UCSD-AML1 (cell line): ENCODE results near the gene MORN1.

Source experiments
- DNase-seq: peaks from one replicate; lab custom pipeline; 2025; ENCODE audit not compliant: unreplicated experiment; lab: John Stamatoyannopoulos, UW

Gene MORN1

GRCh38 chr1:2324553-2325366 lies 66.6 kb downstream of the MORN1 start:
- no peak for DNase-seq

- no peak for DNase-seq
Measured at GRCh38 chr1:2323451-2323974, 67.8 kb downstream of the MORN1 start.

DNA sequence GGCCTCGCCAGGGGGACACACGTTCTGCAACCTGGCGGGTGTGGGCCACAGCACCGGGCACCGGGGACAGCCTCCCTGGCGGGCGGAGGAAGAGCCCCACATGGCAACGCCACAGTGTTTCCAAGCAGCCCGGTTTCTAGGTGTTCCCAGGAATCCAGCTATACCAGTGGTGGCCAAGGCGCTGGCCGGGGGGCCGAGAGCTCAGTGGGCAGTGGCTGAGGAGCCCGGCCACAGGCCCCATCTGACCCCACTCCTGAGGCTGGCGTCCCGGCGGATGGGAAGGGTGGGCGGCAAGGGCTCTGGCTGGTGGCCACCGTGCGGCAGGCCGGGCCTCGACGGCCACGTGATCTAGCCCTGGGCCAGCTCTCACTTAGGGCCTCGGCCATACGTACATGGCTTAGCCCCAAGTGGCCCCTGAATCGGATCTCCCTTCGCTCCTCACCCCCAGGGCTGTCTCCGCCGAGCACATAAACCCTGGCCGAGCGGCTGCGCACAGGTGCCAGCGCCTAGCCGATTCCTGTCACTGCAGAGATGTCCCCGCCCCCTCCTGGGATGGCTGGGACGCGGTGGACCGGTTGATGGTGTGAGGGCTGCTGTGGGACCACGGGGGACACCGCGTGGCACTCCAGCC lies 68.7 kb downstream of the MORN1 start:
- DNase-seq: no peak

GRCh38 chr1:2322065-2322571 lies 69.2 kb downstream of the MORN1 start:
- DNase-seq: no peak

DNA sequence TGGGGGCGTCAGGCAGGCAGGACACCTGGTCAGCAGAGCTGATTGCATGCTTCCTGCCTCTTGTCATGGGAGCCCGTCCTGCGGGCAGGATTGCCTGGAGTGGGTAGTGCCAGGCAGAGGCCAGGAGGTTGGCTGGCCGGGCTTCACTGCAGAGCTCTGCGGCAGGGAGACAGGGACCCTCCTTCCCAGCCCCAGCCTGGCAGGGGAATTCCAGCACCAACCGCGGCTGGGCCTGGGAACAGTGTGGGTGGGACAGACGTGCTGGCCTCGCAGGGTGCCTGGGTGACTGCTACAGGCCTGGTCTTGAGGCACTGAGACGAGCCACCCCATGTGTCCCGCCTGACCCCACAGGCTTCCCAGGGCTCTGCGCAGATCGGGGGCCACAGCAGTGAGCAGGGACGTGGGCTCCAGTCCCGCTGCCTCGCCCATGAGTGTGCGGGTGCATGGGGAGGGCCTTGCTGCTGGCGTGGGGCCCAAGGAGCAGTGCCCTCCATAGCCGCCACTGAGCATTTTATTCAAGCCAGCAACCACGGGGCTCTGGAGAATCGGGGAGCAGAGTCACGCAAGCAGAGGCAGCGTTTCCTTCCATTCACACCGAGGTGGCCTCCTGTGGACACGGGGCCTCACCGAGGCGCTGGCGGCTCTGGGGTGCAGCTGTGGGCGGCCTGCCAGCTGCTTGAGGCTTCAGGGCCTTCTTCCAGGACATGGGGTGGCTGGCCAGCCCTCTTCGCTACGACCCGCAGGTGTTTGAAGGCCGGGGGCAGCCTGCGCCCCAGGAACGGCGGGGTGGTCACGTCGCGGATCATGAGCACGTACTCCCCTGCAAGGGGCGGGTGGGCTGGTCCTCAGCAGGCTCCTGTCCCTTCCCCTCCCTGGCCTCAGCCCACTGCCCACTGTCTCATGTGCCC lies 70.3 kb downstream of the MORN1 start:
- DNase-seq: no peak

GRCh38 chr1:2320006-2320405 lies 71.3 kb downstream of the MORN1 start:
- DNase-seq: no peak

DNA sequence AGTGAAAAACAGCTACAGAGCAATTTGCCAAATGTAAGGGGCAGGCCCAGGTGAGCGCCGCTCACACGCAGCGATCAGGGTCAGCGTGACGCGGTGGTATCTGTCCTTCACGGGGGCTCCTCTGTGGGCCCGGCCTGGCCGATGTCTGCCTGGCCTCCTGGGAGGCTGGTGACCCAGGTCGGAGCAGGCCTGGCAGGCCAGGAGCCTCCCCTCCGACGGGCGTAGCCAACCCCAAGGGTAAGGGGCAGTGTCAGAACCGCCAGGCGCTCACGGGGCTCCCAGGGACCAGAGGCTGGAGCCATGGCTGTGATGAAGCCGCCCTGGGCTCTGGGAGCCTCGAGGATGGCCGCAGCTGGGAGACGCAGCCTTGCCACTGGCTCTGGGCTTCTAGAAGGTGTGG lies 72.1 kb downstream of the MORN1 start:
- no peak for DNase-seq

DNA sequence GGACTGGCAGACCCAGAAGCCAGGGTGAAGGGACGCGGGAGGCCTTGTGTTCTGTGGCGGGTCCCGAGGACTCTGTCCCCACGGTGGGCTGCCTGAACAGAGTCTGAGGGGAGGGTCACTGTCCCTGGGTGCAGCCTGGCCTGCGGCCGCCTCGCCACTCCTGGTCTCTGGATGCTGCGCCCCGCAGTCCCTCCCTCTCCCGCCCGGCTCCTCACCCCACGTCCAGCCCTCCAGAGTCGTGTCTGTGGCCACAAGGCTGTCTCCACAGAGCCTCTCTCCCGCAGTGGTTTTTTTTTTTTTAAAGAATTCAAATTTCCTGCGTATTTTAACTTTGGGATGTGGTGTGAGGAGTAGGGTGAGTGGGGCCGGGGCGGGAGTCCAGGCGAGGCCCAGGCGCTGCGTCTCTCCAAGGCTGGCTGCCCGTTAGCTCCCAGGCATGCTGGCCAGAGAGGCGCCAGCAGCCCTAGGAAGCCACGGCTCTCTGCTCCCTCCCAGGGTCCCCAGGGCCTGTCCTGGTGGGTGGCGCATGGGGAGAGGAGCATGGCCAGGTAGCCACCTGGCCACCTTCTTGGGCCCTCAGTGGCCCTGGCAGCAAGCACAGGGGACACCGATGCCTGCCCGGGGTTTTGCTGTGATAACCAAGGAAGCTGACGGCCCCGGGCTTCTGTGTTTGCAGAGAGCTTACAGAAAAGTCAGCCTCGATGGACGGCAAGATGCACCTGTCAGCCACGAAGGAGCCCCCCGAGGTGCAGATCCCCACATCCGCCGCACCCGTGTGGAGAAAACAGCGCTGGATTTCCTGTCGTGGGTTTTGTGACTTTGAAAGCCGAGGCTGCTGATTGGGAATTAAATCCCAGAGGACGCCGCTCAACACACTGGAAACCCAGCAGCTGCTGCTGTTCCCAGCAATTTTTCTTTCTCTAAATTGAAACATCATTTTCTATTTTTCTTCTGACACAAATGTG lies 72.8 kb downstream of the MORN1 start:
- DNase-seq: no peak

GRCh38 chr1:2317230-2318065 lies 73.9 kb downstream of the MORN1 start:
- DNase-seq: no peak

DNA sequence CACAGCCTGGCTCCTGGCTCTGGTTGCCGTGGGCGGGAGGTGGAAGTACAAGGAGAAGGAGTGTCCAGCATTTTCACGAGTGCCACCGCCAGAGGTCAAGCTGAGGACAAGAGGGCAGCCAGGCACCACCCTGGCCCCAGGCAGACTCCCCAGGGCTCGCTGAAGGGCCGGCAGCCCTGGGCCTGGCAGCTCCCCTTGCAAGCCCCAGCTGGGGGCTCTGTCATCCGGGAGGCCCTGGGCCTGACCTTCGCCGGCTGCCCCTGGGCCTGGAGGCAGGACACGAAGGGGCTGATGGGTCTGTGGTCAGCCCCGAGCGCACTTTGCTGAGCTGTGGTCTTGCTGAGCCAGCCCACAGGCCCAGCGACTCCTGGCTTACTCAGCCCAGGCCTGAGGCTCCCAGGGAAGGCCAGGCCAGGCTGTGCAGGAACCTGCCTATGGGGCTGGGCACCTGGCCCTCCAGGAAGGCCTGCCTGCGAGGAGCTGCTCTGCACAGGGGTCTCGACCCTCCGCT lies 74.8 kb downstream of the MORN1 start:
- DNase-seq: no peak

- DNase-seq: no peak
Measured at GRCh38 chr1:2315674-2316450, 75.5 kb downstream of the MORN1 start.

DNA sequence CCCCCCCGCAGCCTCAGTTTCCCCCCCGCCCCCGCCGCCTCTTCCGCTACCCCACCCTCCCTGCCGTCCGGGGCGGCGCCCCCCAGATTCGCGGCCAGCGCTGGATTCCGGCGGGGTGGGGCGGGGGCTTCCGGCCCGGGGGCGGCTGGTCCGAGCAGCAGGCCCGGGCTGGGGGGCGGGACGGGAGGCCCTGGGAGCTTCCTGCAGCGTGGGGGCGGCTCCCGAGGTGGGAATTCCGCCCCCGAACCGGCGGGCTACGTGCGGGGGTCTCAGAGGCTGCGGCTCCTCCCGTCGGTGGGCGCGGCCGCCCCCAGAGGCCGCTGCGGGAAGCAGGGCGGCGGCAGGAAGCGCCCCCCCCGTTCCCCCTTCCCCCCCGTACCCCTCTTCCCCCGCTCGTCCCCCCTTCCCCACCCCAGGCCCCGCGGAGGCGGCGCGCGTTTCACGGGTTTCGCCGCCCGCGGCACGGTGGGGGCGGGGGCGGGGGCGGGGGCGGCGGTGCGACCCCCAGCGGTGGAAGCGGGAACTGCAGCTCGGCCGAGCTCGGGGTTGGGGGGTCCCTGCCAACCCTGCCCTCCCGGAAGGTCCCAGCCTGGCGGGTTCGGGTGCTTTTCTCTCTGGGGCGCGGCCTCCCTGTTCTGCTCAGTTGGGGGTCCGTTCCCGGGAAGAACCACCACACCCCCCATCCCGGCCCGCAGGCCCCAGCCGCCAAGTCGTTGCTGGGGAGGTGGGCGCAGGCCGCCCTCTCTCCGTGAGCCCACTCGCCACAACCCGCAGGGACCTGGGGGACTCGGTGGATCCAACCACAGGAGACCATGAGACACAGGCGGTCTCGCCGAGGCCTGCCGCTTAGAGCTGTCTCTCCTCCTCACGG lies 76.3 kb downstream of the MORN1 start:
- peak; percentile 76 for DNase-seq

DNA sequence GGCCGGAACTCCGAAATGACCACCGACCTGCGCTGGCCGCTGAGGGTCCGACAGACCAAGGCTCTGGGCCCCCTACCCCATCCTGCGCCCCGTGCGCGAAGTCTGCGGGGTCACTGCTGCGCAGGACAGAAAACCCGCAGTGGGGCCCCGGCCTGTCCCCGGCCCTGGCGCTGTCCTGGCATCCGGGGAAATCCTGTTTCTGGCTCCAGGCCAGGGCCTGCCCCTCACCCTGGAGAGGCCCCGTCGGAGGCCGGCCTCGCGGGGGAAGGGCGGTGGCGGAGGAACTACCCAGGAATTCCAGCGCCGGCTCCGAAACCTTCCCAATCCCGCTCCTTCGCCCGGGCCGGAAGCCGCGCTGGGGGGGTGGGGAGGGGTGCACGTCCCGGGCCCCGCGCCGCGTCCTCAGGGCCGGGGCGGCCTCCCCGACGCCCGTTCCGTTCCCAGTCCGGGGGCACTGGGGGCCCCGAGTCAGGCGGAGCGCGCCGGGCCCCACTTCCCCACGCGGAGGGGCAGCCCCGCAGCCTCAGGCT lies 77.0 kb downstream of the MORN1 start:
- DNase-seq: peak; percentile 58

- peak; percentile 30 for DNase-seq
Measured at GRCh38 chr1:2313651-2314261, 77.6 kb downstream of the MORN1 start.

GRCh38 chr1:2312515-2313301 lies 78.6 kb downstream of the MORN1 start:
- no peak for DNase-seq

GRCh38 chr1:2312160-2312514 lies 79.2 kb downstream of the MORN1 start:
- no peak for DNase-seq
